ENCODE measurements around the gene HMGN4. TPM values are rescaled to one million over a fixed set of nuclear protein-coding genes. Genes with fewer than 3 reads are reported as not detected.

HMGN4 gene
- total and polyA plus RNA-seq, 7 donors, result 55.9 to 104 (median 70.6) TPM

GRCh38 chr6:26494117-26494516 is 44.0 kb upstream of the HMGN4 start:
- TF ChIP-seq EP300 (IDR thresholded peaks at IDR 0.05), result no peak
- no peak for TF ChIP-seq POLR2A (IDR thresholded peaks at IDR 0.05)
- TF ChIP-seq POLR2AphosphoS5 (IDR thresholded peaks at IDR 0.05), result no peak
- no peak for TF ChIP-seq CTCF (IDR thresholded peaks at IDR 0.05)

GRCh38 chr6:26495281-26495680 is 42.9 kb upstream of the HMGN4 start:
- intact Hi-C loops (cut with DNase I), result no loop called here
- Histone ChIP-seq H3K27ac (no peak overlapping the region), H3K9me3 (no peaks in the 10 kb centered on the region), H3K36me3 (no peaks in the 10 kb centered on the region), H3K27me3 (peaks cover 0 to 2% (median 0%) of the 10 kb centered on the region in 3 donors), H3K4me1 (no peaks in the 10 kb centered on the region), H3K4me3 (no peak overlapping the region)
- TF ChIP-seq POLR2A (IDR thresholded peaks at IDR 0.05), result no peak
- no peak for TF ChIP-seq CTCF (IDR thresholded peaks at IDR 0.05)
- no peak for TF ChIP-seq POLR2AphosphoS5 (IDR thresholded peaks at IDR 0.05)
- no peak for TF ChIP-seq EP300 (IDR thresholded peaks at IDR 0.05)
- DNase-seq, result no peak
- WGBS, 2 donors, result 88 to 92% methylated on average over 1 of the region's 1 CpG

More at GRCh38 chr6:26494117-26494516, 44.0 kb upstream of the HMGN4 start:
- no peak overlapping the region for H3K4me3 ChIP-seq
- intact Hi-C loops (cut with DNase I), result no loop called here
- DNase-seq, result no peak
- no peaks in the 10 kb centered on the region for H3K4me1 ChIP-seq
- WGBS, 2 donors, result 88% methylated on average over 3 of the region's 3 CpGs
- no peaks in the 10 kb centered on the region for H3K9me3 ChIP-seq
- H3K27ac ChIP-seq, result no peak overlapping the region
- H3K27me3 ChIP-seq, result no peaks in the 10 kb centered on the region
- no peaks in the 10 kb centered on the region for H3K36me3 ChIP-seq

GRCh38 chr6:26497610-26498009 is 40.6 kb upstream of the HMGN4 start:
- Histone ChIP-seq H3K36me3 (no peaks in the 10 kb centered on the region), H3K4me3 (no peak overlapping the region), H3K9me3 (no peaks in the 10 kb centered on the region), H3K4me1 (peaks cover 0 to 12% (median 11%) of the 10 kb centered on the region in 4 donors), H3K27ac (no peak overlapping the region), H3K27me3 (peaks cover 0 to 25% (median 11%) of the 10 kb centered on the region in 3 donors)
- no peak for DNase-seq
- no peak for TF ChIP-seq POLR2AphosphoS5 (IDR thresholded peaks at IDR 0.05)
- no peak for TF ChIP-seq POLR2A (IDR thresholded peaks at IDR 0.05)
- TF ChIP-seq EP300 (IDR thresholded peaks at IDR 0.05), result no peak
- TF ChIP-seq CTCF (IDR thresholded peaks at IDR 0.05), result no peak
- WGBS, 2 donors, result 80 to 83% methylated on average over 4 of the region's 4 CpGs
- intact Hi-C loops (cut with DNase I), result no loop called here

GRCh38 chr6:26500102-26500501 is 38.1 kb upstream of the HMGN4 start, which contains the start of gene BTN1A1:
Gene BTN1A1, plus strand, starts transcription at chr6:26500303. Its CDS starts 984 bp downstream, at chr6:26501287.
- no peak within 1 kb of the TSS for H3K4me3 ChIP-seq
- DNase-seq, result no peak
- WGBS, 2 donors, result 54 to 64% methylated on average over 2 of the region's 2 CpGs
- intact Hi-C loops (cut with DNase I), result no loop called here
- TF ChIP-seq EP300 (IDR thresholded peaks at IDR 0.05) (no peak), POLR2A (IDR thresholded peaks at IDR 0.05) (no peak), CTCF (IDR thresholded peaks at IDR 0.05) (no peak), POLR2AphosphoS5 (IDR thresholded peaks at IDR 0.05) (no peak)
- no peaks in the 10 kb centered on the region for H3K36me3 ChIP-seq
- H3K27ac ChIP-seq, result no peak within 1 kb of the TSS
- no peaks in the 10 kb centered on the region for H3K9me3 ChIP-seq
- peaks cover 0 to 12% (median 11%) of the 10 kb centered on the region in 4 donors for H3K4me1 ChIP-seq
- peaks cover 0 to 44% (median 17%) of the 10 kb centered on the region in 3 donors for H3K27me3 ChIP-seq

- WGBS, 2 donors, result 6 to 8% methylated on average over 49 of the region's 49 CpGs
- Histone ChIP-seq H3K4me1 (peaks cover 0 to 12% (median 11%) of the 10 kb centered on the region in 4 donors), H3K27me3 (peaks cover 0 to 44% (median 17%) of the 10 kb centered on the region in 3 donors), H3K9me3 (no peaks in the 10 kb centered on the region), H3K36me3 (no peaks in the 10 kb centered on the region), H3K27ac (no peak overlapping the region), H3K4me3 (peak overlapping the region in 3 of 4 donors; percentile 28 to 36 (median 32))
- intact Hi-C loops (cut with DNase I), result no loop called here
- TF ChIP-seq POLR2A (IDR thresholded peaks at IDR 0.05) (no peak), EP300 (IDR thresholded peaks at IDR 0.05) (no peak), CTCF (IDR thresholded peaks at IDR 0.05) (no peak), POLR2AphosphoS5 (IDR thresholded peaks at IDR 0.05) (peak in 2 of 4 donors; percentile 16 to 39)
- DNase-seq, result peak; percentile 64
Observed at GRCh38 chr6:26501482-26501986, 36.6 kb upstream of the HMGN4 start.
